Right lobe of liver (tissue), 6 donors: Measurements from ENCODE around the gene OR2K2. TPM values are rescaled to one million over a fixed set of nuclear protein-coding genes. Genes with fewer than 3 reads are reported as not detected.
"Not testable (repeated sequence)": the region's sequence is repeated elsewhere in the genome, so short reads cannot be mapped to it uniquely, and the experiment has no call there.

ENCODE experiments used
- ATAC-seq, 4 donors: fragments of 200-7000 bp; cut with Tn5 transposase; one replicate each; pipeline ENCODE4 v1.9.1; 2020; ENCODE audit warnings: mild to moderate bottlenecking in 4 of 4, moderate library complexity in 4 of 4
- DNase-seq, 3 donors: peaks; one replicate each; pipeline ENCODE4 v3.0.0-alpha.2; 2020
- H3K27ac ChIP-seq, 3 donors: fragments of 200-600 bp; one replicate each; pipeline ENCODE4 v1.8.0; 2022
- H3K27me3 ChIP-seq, 2 donors: fragments of 200-600 bp; one replicate each; pipeline ENCODE4 v1.8.0; 2022
- H3K36me3 ChIP-seq, 4 donors: fragments of 200-600 bp; sonication (generic) in 1 of 4; one replicate each; pipeline versions ENCODE4 v1.5.1 to v1.8.0; 2017 to 2022; ENCODE audit warnings: control low read depth in 1 of 4
- H3K4me1 ChIP-seq, 4 donors: fragments of 200-600 bp; sonication (generic) in 1 of 4; one replicate each; pipeline versions ENCODE4 v1.5.1 to v1.8.0; 2017 to 2022; ENCODE audit warnings: control low read depth in 1 of 4
- H3K4me3 ChIP-seq, 3 donors: fragments of 200-600 bp; one replicate each; pipeline ENCODE4 v1.8.0; 2022
- H3K9me3 ChIP-seq, 4 donors: fragments of 200-600 bp; sonication (generic) in 1 of 4; one replicate each; pipeline versions ENCODE4 v1.5.1 to v1.8.0; 2017 to 2022; ENCODE audit warnings: control low read depth in 1 of 4
- POLR2A ChIP-seq: fragments of 450-650 bp; IDR thresholded peaks from one replicate; pipeline ENCODE4 v1.6.1; 2017; ENCODE audit warnings: antibody characterized with exemption, mild to moderate bottlenecking
- WGBS: methylation state at CpG from one replicate; pipeline ENCODE4 v1.1.6; 2018; ENCODE audit warnings: low coverage, low lambda C conversion rate; ENCODE audit not compliant: insufficient coverage; ENCODE audit errors: missing lambda C conversion rate; 5-methylcytosine and 5-hydroxymethylcytosine counted together
- intact Hi-C, 2 donors: fragments of 100-400 bp; cut with DNase I; formaldehyde crosslinking; loops; one replicate each; pipeline versions ENCODE4 v1.11.2 to v1.14.1; 2022
- total RNA-seq, 6 experiments: library from RNA; depleted of rRNA in 2 of 6; stranded (reverse); fragments of >200 nt in 2 of 6; fragmentation: NEBNext Ultra II Directional in 3 of 6; extraction: Animal tissue kit (Norgen Biotek cat#: 25700) in 3 of 6; gene quantifications; one replicate each; pipeline versions ENCODE4 v1.1.0 to v1.2.4, GENCODE V29; 2016 to 2023
- TF ChIP-seq, protein P1 (sequence below), 4 donors: fragments of 200-600 bp in 3 of 4; fragments of 450-650 bp in 1 of 4; IDR thresholded peaks; one replicate each; pipeline versions ENCODE4 v1.5.1 to v1.8.0; 2016 to 2022; ENCODE audit warnings: antibody characterized with exemption in 4 of 4, mild to moderate bottlenecking in 2 of 4
- donor health status: DM: no; HTN: yes; CAD: no.
- donor health status: DM: no; HTN: no; CAD: no.
- donor health status: DM: no; HTN: no; CAD: no.
- donor health status: DM: no; HTN: yes; CAD: no.
- donor health status: DM: no; HTN: yes; CAD: no.

The OR2K2 gene
- total RNA-seq, 6 experiments from 2014 or later = not detected

- TF ChIP-seq, protein P1, sequence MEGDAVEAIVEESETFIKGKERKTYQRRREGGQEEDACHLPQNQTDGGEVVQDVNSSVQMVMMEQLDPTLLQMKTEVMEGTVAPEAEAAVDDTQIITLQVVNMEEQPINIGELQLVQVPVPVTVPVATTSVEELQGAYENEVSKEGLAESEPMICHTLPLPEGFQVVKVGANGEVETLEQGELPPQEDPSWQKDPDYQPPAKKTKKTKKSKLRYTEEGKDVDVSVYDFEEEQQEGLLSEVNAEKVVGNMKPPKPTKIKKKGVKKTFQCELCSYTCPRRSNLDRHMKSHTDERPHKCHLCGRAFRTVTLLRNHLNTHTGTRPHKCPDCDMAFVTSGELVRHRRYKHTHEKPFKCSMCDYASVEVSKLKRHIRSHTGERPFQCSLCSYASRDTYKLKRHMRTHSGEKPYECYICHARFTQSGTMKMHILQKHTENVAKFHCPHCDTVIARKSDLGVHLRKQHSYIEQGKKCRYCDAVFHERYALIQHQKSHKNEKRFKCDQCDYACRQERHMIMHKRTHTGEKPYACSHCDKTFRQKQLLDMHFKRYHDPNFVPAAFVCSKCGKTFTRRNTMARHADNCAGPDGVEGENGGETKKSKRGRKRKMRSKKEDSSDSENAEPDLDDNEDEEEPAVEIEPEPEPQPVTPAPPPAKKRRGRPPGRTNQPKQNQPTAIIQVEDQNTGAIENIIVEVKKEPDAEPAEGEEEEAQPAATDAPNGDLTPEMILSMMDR (IDR thresholded peaks at IDR 0.05) = no peak
- TF ChIP-seq POLR2A = no peak
- Histone ChIP-seq H3K9me3 (no peaks in the 10 kb centered on the region), H3K27ac (no peak overlapping the region), H3K36me3 (no peaks in the 10 kb centered on the region), H3K27me3 (no peaks in the 10 kb centered on the region), H3K4me3 (no peak overlapping the region), H3K4me1 (no peaks in the 10 kb centered on the region)
- ATAC-seq (no peak), DNase-seq (no peak)
- intact Hi-C loops = no loop called here
- 68% methylated on average over 2 of the region's 2 CpGs for WGBS
Measured at GRCh38 chr9:111294691-111295451, 35.2 kb downstream of the OR2K2 start.

- WGBS = 38% methylated on average over 1 of the region's 2 CpGs
- H3K4me3 ChIP-seq = no peak overlapping the region
- DNase-seq (no peak), ATAC-seq (no peak)
- H3K36me3 ChIP-seq = no peaks in the 10 kb centered on the region
- H3K27me3 ChIP-seq = no peaks in the 10 kb centered on the region
- no peaks in the 10 kb centered on the region for H3K4me1 ChIP-seq
- H3K27ac ChIP-seq = no peak overlapping the region
- TF ChIP-seq POLR2A = no peak
- TF ChIP-seq, protein P1 (IDR thresholded peaks at IDR 0.05) = no peak
- intact Hi-C loops = no loop called here
- no peaks in the 10 kb centered on the region for H3K9me3 ChIP-seq
Measured at GRCh38 chr9:111287127-111287526, 42.9 kb downstream of the OR2K2 start.

GRCh38 chr9:111284703-111285102, 45.3 kb downstream of the OR2K2 start:
- Histone ChIP-seq H3K27ac (no peak overlapping the region), H3K27me3 (no peaks in the 10 kb centered on the region), H3K36me3 (no peaks in the 10 kb centered on the region), H3K4me1 (no peaks in the 10 kb centered on the region), H3K4me3 (no peak overlapping the region), H3K9me3 (no peaks in the 10 kb centered on the region)
- intact Hi-C loops = no loop called here
- ATAC-seq (peak in 2 of 4 donors; percentile 38 to 59), DNase-seq (no peak)
- TF ChIP-seq, protein P1 (IDR thresholded peaks at IDR 0.05) = no peak
- TF ChIP-seq POLR2A = no peak
- WGBS = 43% methylated on average over 2 of the region's 4 CpGs

DNA sequence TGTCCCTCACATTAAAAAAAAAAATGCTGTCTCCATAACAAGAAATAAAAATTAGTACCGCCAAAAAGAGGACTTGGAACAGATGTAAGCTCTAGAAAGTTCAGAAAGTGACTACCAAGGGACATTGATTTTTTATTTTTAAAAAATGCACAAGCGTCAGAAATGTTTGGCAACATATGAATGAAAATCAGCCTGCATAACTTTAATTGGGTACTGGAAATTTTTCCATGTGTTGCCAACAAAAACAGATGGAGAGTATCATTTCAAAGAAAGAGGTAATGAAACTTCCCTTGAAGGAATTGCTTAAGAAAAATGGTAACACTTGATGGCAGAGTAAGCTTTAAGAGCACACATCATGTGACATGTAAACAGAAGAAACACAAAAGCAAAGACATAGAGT, 47.2 kb downstream of the OR2K2 start:
- DNase-seq (no peak), ATAC-seq (peak in 1 of 4 donors; percentile 25)
- TF ChIP-seq, protein P1 (IDR thresholded peaks at IDR 0.05) = no peak
- TF ChIP-seq POLR2A = no peak
- H3K27me3 ChIP-seq = no peaks in the 10 kb centered on the region
- no peaks in the 10 kb centered on the region for H3K4me1 ChIP-seq
- H3K27ac ChIP-seq = no peak overlapping the region
- intact Hi-C loops = no loop called here
- no peaks in the 10 kb centered on the region for H3K36me3 ChIP-seq
- 55% methylated on average over 2 of the region's 2 CpGs for WGBS
- H3K9me3 ChIP-seq = no peaks in the 10 kb centered on the region
- H3K4me3 ChIP-seq = no peak overlapping the region

- H3K27me3 ChIP-seq, ATAC-seq, intact Hi-C loops, H3K4me1 ChIP-seq, DNase-seq, H3K36me3 ChIP-seq, H3K27ac ChIP-seq, H3K9me3 ChIP-seq, H3K4me3 ChIP-seq: not testable (repeated sequence)
- 90% methylated on average over 1 of the region's 1 CpG for whole genome bisulfite sequencing
Measured at GRCh38 chr9:111280795-111281194, 49.2 kb downstream of the OR2K2 start.

Other genes with a start within 250 kb of the OR2K2 start
- gene ECPAS, start 154.2 kb upstream of the OR2K2 start, total RNA-seq = 10 to 100 TPM; 36.8 to 52.8 (median 41.1) TPM
- 1 to 10 TPM in 1 of 6 experiments, under 1 TPM in 5; 0.06 to 1.2 (median 0.37) TPM for gene ZNF483, start 195.0 kb upstream of the OR2K2 start, total RNA-seq